Dendritic cell treated with granulocyte-macrophage colony-stimulating factor and Interleukin-4, amounts not matched to agents 40 ng/mL and 50 ng/mL, for 4 days (primary cell): ENCODE data around the gene RPS27L.
A peak's percentile ranks its signal among the peaks of the same experiment; 100 is the strongest.

Experiments
- H3K27ac Mint-ChIP-seq: one replicate; pipeline ENCODE4 v1.8.0; 2022; ENCODE audit warnings: mild to moderate bottlenecking, mixed read lengths
- H3K27me3 Mint-ChIP-seq: one replicate; pipeline ENCODE4 v1.8.0; 2022; ENCODE audit warnings: mild to moderate bottlenecking, mixed read lengths
- H3K36me3 Mint-ChIP-seq: one replicate; pipeline ENCODE4 v1.8.0; 2022; ENCODE audit warnings: low read depth, mixed read lengths
- H3K4me1 Mint-ChIP-seq: one replicate; pipeline ENCODE4 v1.8.0; 2022; ENCODE audit warnings: low read depth, mixed read lengths
- H3K4me3 Mint-ChIP-seq: one replicate; pipeline ENCODE4 v1.8.0; 2022; ENCODE audit warnings: mild to moderate bottlenecking, moderate library complexity, mixed read lengths
- H3K9me3 Mint-ChIP-seq: one replicate; pipeline ENCODE4 v1.8.0; 2022; ENCODE audit warnings: mixed read lengths
- intact Hi-C: fragments of 100-400 bp; cut with micrococcal nuclease; formaldehyde crosslinking; loops from one replicate; pipeline ENCODE4 v1.15.0; 2022

RPS27L gene

GRCh38 chr15:63157118-63157843 lies at the start of gene RPS27L:
RPS27L (minus strand) TSS chr15:63157477; CDS start chr15:63157405, 72 bp downstream.
- intact Hi-C loops: loop anchor here (1.0 to 5.0 kb wide), 4 partner anchors 35 to 125 kb away; partner anchors contain the start of gene LACTB
- Mint-ChIP-seq H3K27ac (peak within 1 kb of the TSS; percentile 96), H3K9me3 (peaks cover 8% of the 10 kb centered on the region), H3K4me1 (peaks cover 10% of the 10 kb centered on the region), H3K36me3 (peaks cover 35% of the 10 kb centered on the region), H3K4me3 (peak within 1 kb of the TSS; percentile 94), H3K27me3 (no peaks in the 10 kb centered on the region)

GRCh38 chr15:63206079-63206478 lies 48.8 kb upstream of the RPS27L start:
- Mint-ChIP-seq H3K27ac (peak overlapping the region; percentile 73), H3K4me3 (no peak overlapping the region), H3K9me3 (no peaks in the 10 kb centered on the region), H3K36me3 (peaks cover 32% of the 10 kb centered on the region), H3K27me3 (no peaks in the 10 kb centered on the region), H3K4me1 (peaks cover 78% of the 10 kb centered on the region)
- intact Hi-C loops: no loop called here

GRCh38 chr15:63203451-63204090 lies 46.3 kb upstream of the RPS27L start:
- Mint-ChIP-seq H3K27ac (no peak overlapping the region), H3K9me3 (no peaks in the 10 kb centered on the region), H3K4me3 (no peak overlapping the region), H3K4me1 (peaks cover 72% of the 10 kb centered on the region), H3K36me3 (peaks cover 36% of the 10 kb centered on the region), H3K27me3 (no peaks in the 10 kb centered on the region)
- intact Hi-C loops: no loop called here

- intact Hi-C loops: no loop called here
- Mint-ChIP-seq H3K9me3 (no peaks in the 10 kb centered on the region), H3K27me3 (no peaks in the 10 kb centered on the region), H3K4me1 (peaks cover 70% of the 10 kb centered on the region), H3K27ac (peak overlapping the region; percentile 53), H3K4me3 (no peak overlapping the region), H3K36me3 (peaks cover 33% of the 10 kb centered on the region)
Observed at GRCh38 chr15:63202861-63203260, 45.6 kb upstream of the RPS27L start.

GRCh38 chr15:63200464-63201249 lies 43.4 kb upstream of the RPS27L start:
- H3K27ac Mint-ChIP-seq: no peak overlapping the region
- no peaks in the 10 kb centered on the region for H3K9me3 Mint-ChIP-seq
- H3K36me3 Mint-ChIP-seq: peaks cover 32% of the 10 kb centered on the region
- no peaks in the 10 kb centered on the region for H3K27me3 Mint-ChIP-seq
- H3K4me1 Mint-ChIP-seq: peaks cover 65% of the 10 kb centered on the region
- no peak overlapping the region for H3K4me3 Mint-ChIP-seq
- intact Hi-C loops: no loop called here

GRCh38 chr15:63198371-63199250 lies 41.3 kb upstream of the RPS27L start:
- Mint-ChIP-seq H3K27ac (no peak overlapping the region), H3K27me3 (no peaks in the 10 kb centered on the region), H3K36me3 (peaks cover 26% of the 10 kb centered on the region), H3K4me1 (peaks cover 59% of the 10 kb centered on the region), H3K4me3 (no peak overlapping the region), H3K9me3 (no peaks in the 10 kb centered on the region)
- intact Hi-C loops: loop anchor here (5.0 kb wide), 1 partner anchor 54 kb away; no protein-coding TSS in a partner anchor

- Mint-ChIP-seq H3K27ac (no peak overlapping the region), H3K36me3 (peaks cover 26% of the 10 kb centered on the region)
- intact Hi-C loops: loop anchor here (5.0 kb wide), 1 partner anchor 55 kb away; no protein-coding TSS in a partner anchor
Observed at GRCh38 chr15:63197626-63198025, 40.3 kb upstream of the RPS27L start.

GRCh38 chr15:63196842-63197241 lies 39.6 kb upstream of the RPS27L start:
- no peak overlapping the region for H3K4me3 Mint-ChIP-seq
- no peaks in the 10 kb centered on the region for H3K9me3 Mint-ChIP-seq
- intact Hi-C loops: loop anchor here (5.0 kb wide), 1 partner anchor 55 kb away; no protein-coding TSS in a partner anchor
- H3K27me3 Mint-ChIP-seq: no peaks in the 10 kb centered on the region
- peaks cover 26% of the 10 kb centered on the region for H3K36me3 Mint-ChIP-seq
- H3K4me1 Mint-ChIP-seq: peaks cover 55% of the 10 kb centered on the region
- H3K27ac Mint-ChIP-seq: no peak overlapping the region

More at GRCh38 chr15:63197626-63198025, 40.3 kb upstream of the RPS27L start:
- Mint-ChIP-seq H3K9me3 (no peaks in the 10 kb centered on the region), H3K4me3 (no peak overlapping the region), H3K27me3 (no peaks in the 10 kb centered on the region), H3K4me1 (peaks cover 55% of the 10 kb centered on the region)

- H3K27me3 Mint-ChIP-seq: no peaks in the 10 kb centered on the region
- peaks cover 17% of the 10 kb centered on the region for H3K36me3 Mint-ChIP-seq
- intact Hi-C loops: loop anchor here (5.0 kb wide), 1 partner anchor 57 kb away; no protein-coding TSS in a partner anchor
- H3K4me3 Mint-ChIP-seq: no peak overlapping the region
- H3K4me1 Mint-ChIP-seq: peaks cover 55% of the 10 kb centered on the region
- no peaks in the 10 kb centered on the region for H3K9me3 Mint-ChIP-seq
- H3K27ac Mint-ChIP-seq: peak overlapping the region; percentile 66
Observed at GRCh38 chr15:63195569-63196015, 38.3 kb upstream of the RPS27L start.

GRCh38 chr15:63194880-63195568 lies 37.7 kb upstream of the RPS27L start:
- Mint-ChIP-seq H3K4me1 (peaks cover 56% of the 10 kb centered on the region), H3K27me3 (no peaks in the 10 kb centered on the region), H3K9me3 (no peaks in the 10 kb centered on the region), H3K36me3 (peaks cover 17% of the 10 kb centered on the region), H3K27ac (peak overlapping the region; percentile 66), H3K4me3 (no peak overlapping the region)
- intact Hi-C loops: loop anchor here (5.0 kb wide), 4 partner anchors 38 to 87 kb away; partner anchors contain the start of gene RPS27L

- Mint-ChIP-seq H3K9me3 (no peaks in the 10 kb centered on the region), H3K36me3 (peaks cover 24% of the 10 kb centered on the region), H3K27me3 (no peaks in the 10 kb centered on the region), H3K4me1 (peaks cover 59% of the 10 kb centered on the region), H3K4me3 (no peak overlapping the region), H3K27ac (no peak overlapping the region)
- intact Hi-C loops: loop anchor here (5.0 kb wide), 3 partner anchors 37 to 88 kb away; partner anchors contain the start of gene RPS27L
Observed at GRCh38 chr15:63194302-63194701, 37.0 kb upstream of the RPS27L start.

GRCh38 chr15:63192619-63193206 lies 35.4 kb upstream of the RPS27L start:
- Mint-ChIP-seq H3K36me3 (peaks cover 23% of the 10 kb centered on the region), H3K9me3 (no peaks in the 10 kb centered on the region), H3K4me3 (peak overlapping the region; percentile 23), H3K27ac (peak overlapping the region; percentile 90), H3K4me1 (peaks cover 60% of the 10 kb centered on the region), H3K27me3 (no peaks in the 10 kb centered on the region)
- intact Hi-C loops: loop anchor here (5.0 kb wide), 3 partner anchors 35 to 90 kb away; partner anchors contain the start of gene RPS27L
